HG03558 (cell line): ENCODE measurements around the gene PTPRM.
"Not testable (repeated sequence)": the region's sequence is repeated elsewhere in the genome, so short reads cannot be mapped to it uniquely, and the experiment has no call there.

Experiments
- ATAC-seq: cut with Tn5 transposase; IDR thresholded peaks from one replicate; pipeline ENCODE4 v1.9.1; 2021; ENCODE audit warnings: moderate number of reproducible peaks; ENCODE audit not compliant: unreplicated experiment; ENCODE audit errors: extremely low read depth

PTPRM gene

DNA sequence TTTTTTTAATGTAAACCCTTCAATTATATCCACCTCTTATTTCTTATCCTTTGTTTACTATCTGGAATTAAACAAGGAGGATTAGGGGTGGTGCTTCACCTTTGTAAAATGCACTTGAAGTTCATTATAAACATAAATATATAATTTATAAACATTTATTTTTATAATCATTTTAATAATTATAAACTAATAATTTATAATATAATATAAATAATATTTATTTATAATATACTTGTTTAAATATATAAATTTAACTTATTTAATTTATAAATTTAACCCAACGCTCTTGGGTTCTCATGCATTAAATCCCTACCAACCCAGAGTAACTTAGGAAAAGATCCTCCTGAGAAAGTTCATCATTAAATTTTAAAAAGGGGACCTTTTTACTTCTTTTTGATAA lies 452.5 kb downstream of the PTPRM start:
- ATAC-seq, result no peak

DNA sequence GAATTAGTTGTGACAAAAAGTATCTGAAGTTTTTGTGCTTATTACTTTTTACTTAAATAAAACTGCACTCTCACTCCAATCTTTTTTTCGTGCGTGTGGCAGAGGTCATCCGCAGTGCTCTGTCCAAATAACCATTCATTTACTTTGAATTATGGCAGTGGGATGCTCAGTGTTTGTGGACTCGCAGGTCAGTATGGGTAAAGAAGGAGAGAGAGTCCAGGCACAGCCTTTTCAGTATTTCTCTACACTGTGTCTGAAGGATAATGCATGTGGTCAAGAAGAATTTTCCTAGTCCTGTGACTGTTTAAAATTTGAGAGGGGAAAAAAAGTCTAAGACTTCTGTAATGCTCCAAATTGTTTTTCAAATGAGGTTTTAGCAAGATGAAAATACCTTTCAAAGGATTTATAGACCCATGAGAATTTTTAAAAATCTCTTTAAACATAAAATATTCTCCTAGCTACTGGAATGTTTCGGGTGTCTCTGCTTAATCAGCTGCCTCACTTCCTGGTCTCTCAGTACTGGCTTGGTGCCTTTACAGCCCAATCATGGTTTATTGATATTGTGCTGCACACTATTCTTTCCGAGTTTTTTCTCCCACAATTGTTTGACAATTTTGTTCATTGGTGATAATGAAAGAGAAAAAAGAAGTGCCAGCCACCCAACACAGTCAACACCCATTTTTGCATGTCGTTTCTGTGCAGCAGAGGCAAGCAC lies 453.2 kb downstream of the PTPRM start:
- ATAC-seq, result no peak

DNA sequence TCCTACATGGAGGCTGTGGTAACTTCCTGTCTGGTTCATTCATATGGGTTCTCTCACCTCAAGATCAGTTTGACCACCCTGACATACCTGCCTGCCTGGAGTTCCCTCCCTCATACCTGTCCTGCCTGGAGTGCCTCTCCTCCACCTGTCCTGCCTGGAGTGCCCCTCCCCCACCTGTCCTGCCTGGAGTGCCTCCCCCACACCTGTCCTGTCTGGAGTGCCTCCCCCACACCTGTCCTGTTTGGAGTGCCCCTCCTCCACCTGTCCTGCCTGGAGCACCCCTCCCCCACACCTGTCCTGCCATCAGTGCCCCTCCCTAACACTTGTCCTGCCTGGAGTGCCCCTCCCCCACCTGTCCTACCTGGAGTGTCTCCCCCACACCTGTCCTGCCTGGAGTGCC lies 461.9 kb downstream of the PTPRM start:
- no peak for ATAC-seq

DNA sequence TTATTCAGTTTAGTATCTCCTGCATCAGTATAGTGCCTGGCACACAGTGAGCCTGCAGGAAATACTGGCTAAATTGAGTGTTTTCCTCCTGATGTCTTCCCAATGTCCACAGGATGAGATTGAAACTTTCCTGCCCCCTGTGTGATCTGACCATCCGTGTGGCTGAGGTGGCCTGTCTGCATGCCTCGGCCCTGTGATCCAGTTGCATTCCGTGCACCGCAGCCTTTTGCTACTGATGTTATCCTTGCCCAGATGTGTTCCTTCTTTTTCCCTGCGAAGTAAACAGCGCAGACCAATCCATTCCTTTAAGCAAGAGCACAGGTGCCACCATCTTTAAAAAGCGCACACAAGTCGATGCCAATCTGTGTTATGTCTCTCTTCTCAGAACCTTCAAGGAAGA lies 462.6 kb downstream of the PTPRM start:
- no peak for ATAC-seq

DNA sequence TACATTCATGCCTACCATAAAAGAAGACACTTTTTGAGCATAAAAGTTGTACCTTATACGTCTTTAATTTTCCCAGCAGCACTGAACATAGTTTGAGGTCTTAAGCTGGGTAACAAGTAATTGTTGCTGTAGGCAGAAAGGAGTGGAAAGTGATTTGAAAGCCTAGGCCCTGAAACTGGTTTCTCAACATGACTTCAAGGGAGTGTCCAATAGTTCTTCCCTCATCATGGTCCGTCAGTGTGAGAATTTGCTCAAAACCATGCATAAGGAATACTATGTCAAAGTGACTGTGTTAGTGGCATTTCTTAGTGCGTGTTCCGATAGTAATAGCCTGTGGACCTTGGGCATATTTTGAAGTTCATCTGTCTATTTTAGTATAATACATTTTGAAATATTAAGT lies 463.1 kb downstream of the PTPRM start:
- no peak for ATAC-seq

DNA sequence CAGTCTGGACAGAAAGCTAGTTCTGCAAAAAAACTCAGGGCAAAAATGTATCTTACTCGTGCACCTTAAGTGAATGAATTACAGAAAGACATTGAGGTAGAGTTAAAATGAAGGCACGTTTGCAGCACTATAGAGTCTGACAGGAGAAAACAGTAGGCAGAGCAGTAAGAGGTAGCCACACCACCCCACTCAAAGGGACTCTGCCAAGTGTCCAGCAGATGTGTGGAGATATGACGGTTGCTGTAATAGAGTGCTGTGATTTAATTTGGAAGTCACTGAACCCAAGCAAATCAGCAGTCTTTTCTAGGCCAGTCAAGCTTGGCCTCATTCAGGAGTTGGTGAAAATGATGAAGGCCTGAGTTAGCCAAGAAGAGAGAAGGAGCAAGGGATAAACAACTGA lies 464.4 kb downstream of the PTPRM start:
- no peak for ATAC-seq

DNA sequence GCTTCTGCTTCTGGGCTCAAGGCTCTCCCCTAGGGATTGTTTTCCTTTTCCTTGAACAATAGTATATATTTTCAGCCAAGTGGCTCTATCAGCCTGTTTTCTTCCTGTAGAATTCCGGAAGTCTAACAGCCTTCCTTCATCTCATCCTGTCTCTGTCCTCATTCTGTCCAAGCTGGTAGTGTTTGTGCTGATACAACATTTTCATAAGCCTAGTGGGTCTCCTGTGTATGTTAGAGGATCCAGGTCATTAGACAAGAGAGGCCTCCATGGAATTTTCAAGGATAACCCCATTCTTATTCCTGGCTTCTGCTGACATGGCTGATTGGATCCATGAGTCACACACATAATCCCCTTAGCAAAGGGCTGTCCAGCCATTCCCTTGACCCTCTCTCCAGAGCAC lies 467.6 kb downstream of the PTPRM start:
- no peak for ATAC-seq

DNA sequence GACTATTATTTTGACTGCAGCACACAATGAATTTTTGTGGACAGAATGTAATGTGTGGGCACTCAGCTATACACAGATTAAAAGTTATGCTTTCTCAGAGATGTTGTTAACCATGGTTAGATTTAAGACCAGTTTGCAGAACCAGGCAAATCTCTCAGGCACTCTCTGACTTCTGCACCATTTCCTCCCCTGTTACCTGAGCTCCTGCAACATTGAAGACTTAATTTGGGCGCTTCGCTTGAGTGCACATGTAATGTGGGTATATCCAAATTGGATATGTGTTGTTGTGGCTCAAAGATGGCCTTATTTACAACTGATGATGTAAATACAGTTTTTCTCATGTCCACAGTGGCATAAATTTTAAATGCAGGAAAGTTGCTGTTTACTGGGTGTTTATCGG lies 469.4 kb downstream of the PTPRM start:
- no peak for ATAC-seq

DNA sequence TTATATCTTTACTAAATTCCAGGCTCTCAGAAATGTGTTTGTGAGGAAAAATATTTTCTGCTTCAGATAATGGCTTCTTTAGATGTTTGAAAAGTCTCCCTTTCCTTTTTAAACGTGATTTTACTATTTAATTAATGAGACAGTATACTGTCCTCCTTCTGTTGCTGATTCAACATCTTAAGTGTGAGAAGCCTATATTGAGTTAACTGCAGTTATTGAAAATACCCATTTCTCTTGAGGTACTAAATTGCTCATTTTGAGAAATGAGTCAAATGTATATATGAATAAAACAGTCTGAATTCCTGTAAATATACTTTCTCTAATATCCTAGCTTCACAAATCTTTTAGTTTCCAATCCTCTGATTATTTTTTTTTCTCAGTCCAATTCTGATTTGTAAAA lies 470.2 kb downstream of the PTPRM start:
- no peak for ATAC-seq

DNA sequence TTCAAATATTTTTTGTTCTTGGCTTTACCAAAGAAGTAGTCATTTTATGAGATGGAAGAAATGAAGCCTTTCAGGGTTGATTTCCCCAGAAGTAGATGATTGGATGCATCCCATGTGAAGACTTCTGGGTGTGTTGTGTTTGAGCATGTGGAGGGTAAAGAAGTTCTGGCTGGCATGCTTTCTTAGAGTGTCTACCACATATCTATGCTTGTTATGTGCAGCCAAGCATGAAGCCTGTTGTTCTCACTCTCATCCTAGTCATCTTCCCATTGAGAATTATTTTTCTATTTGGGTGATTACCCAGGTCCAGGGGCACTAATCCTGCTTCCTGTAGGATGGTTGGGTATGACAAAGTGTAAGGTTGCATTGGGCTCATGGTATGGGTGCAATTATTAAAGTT lies 472.9 kb downstream of the PTPRM start:
- no peak for ATAC-seq

DNA sequence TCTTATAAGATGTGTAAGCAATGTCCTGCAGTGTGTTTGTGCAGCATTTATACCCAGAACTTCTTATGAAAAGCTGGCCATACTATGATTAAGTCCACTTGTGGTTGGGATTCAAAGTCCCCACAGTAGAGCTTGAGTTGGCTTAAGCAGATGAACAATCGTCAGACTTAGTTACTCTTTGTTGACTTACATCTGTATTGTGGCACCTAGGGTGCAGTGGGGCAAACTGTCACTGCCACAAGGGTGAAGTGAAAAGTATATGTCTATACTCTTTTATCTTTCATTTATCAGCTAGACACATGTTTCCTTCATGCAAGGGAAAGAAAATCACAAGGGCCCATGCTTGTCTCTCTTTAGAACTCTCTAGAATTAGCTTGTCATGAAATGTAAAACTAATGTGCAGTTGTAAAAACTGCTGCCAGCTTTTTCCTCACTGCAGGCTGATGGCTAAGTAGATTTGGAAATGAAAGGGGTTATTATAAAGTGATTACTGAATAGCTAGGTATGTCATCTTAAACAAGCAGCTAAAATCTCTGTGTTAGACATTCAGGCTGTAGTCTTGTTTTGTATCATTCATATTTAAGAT lies 474.5 kb downstream of the PTPRM start:
- ATAC-seq, result no peak

DNA sequence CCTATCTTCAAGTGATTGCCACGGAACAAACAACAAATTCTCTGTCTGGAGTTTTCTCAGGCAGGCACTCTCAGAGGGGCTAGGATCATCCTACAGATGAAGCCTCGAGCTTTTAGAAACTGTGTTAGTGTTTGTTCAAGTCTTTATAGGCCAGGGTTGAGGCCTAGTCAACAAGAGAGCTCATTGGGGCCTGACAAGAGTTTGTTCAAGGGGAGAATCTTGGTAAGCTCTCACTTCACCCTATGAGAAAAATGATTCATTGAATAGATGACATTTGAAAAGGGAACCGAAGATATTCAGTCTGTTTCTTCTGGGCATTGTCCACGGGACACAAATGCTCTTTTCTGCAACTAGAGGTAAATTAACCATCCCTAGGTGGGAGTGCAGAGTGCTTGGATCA lies 476.9 kb downstream of the PTPRM start:
- no peak for ATAC-seq

DNA sequence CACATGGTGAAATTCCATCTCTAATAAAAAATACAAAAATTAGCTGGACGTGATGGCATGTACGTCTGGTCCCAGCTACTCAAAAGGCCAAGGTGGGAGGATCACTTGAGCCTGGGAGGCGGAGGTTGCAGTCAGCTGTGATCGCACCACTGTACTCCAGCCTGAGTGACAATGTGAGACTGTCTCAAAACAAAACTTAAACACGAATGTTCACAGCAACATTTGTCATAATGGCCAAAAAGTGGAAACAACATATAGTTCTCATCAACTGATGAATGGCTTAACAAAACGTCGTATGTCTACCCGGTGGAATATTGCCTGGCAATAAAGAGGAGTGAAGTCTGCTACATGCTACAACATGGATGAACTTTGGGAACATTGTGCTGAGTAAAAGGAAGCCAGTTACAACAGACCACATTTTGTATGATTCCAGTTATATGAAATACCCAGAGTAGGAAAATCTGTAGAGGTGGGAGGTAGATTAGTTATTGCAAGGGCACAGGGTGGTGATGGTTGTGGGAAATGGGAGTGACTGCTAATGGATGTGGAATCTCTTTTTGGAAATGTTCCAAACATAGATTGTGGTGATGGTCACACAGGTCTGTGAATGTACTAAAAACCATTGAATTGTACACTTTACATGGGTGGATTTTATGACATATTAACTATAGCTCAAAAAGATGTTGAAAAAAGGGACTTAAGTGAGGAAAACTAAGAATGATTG lies 478.2 kb downstream of the PTPRM start:
- no peak for ATAC-seq

DNA sequence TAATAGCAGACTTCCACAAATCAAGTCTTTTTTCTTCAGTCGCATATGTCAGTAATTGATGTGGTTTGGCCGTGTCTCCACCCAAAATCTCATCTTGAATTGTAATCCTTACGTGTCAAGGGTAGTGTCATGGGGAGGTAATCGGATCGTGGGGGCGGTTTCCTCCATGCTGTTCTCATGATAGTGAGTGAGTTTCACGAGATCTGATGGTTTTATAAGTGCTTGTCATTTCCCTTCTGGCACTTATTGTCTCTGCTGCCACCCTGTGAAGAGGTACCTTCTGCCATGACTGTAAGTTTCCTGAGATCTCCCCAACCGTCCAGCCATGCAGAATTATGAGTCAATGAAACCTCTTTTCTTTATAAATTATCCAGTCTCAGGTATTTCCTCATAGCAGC lies 478.8 kb downstream of the PTPRM start:
- no peak for ATAC-seq

DNA sequence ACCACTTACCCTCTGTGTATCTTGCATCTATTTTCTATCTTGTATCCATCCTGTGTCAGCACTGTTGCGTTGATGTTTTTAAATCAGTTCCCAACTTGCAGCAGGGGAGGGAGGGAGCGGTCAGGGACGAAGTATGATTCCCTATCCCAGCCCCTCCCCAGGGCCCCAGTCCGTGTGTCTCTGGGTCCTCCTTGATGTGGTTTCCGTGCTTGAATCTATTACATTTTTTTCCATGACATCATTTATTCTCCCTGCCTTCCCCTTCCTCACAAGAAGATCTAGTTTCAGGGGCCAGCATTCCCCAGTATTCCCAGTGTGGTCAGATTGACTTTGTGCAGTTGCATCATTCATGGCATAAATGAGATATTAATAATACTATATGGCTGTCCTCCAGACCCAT lies 479.3 kb downstream of the PTPRM start:
- ATAC-seq, result no peak

DNA sequence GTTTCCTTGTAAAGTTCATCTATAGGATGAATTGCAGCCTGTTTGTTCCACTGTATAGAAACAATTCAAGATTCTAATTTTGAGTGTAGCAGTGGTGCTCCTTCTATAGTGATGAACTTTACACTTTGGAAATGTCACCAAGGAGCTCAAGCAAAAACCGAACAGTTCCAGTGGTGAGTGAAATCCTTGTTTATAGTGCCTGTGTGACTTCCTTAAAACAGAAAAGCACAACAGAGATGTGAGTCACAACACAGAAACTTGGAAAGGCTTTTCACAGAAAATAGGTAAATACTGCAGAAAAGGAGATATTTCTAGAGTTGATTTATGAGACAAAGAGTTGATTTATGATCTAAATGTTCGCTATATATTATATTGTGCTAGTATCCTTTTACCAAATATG lies 482.0 kb downstream of the PTPRM start:
- no peak for ATAC-seq

DNA sequence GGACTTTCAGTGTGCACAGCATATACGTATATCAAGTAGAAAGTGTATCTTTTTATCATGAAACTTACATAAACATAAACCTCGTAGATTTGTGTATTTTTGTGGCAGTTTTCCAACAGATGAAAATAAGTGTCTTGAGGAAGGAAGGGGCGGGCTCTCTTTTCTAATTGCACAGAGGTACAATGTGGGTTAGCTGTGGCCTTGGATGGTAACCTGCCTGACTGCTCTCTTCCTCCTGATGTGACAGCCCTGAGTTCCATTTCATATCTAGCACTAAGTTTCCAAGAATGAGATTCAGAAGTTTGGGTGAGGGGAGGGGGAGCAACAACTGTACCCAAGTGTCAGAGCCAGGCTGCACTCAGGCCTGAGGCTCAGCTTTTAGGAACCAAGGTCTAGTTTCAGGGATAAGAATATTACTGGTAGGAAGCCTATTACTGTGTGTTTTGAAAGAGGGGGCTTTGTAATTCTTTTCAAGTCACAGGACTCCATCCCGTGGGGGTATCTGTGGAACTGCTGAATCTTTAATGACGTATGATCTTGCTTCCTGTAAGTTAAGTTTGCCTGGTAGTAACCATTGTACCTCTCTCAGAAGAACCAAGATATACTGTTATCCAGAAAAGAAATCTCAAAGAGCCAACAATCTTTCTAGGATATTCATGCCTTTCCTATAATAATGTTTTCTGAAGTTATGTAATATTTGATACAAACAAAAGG lies 483.7 kb downstream of the PTPRM start:
- ATAC-seq, result no peak

DNA sequence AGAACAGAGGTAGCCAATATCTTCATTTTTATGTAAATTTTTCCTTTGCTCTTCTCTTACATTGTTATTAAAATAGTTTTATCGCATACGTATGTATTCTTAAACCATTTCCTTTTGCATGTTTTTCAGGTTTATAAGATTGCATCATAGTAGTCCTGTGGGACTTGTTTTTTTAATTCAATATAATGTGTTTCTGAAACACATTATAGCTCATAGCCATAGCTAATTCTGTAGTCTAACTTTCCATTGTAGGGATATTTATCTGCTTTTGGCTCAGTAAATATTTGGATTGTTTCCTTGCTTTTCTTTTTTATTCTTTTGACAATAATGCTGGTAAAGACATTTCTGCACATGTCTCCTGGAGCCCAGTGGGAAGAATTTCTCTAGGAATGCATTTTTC lies 484.3 kb downstream of the PTPRM start:
- ATAC-seq, result no peak

DNA sequence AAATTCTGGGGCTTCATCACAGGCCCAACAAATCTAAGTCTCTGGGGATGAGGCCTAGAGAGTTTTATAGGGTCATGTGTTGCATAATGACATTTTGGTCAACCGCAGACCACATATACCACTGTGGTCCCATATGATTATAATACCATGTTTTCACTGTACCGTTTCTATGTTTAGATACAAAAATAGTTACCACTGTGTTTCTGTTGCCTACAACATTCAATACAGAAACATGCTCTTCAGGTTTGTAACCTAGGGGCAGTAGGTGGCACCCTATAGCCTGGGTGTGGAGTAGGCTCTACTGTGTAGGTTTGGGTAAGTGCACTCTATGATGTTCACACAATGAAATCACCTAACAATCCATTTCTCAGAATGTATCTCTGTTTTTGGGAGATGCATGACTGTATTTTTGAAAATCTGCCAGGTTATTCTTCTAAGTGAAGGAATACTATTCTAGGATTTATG lies 485.2 kb downstream of the PTPRM start:
- no peak for ATAC-seq

DNA sequence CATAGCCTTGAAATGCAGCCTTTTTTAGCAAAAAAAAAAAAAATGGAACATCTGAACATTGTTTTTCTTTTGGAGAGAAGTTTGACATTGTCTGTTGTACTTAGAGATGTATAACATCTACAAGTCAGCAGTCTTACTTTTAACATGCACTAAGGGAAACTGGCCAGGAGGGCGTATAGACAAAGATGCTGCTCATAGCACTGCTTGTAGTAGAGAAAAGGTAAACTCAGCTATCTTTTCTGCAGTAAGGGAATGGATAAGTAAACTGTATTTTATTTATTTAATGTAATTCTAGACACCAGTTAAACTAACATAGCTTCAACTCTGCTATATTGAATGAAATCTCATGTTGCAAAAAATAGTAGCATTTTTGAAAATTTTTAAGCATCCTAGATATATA lies 489.6 kb downstream of the PTPRM start:
- ATAC-seq, result no peak

DNA sequence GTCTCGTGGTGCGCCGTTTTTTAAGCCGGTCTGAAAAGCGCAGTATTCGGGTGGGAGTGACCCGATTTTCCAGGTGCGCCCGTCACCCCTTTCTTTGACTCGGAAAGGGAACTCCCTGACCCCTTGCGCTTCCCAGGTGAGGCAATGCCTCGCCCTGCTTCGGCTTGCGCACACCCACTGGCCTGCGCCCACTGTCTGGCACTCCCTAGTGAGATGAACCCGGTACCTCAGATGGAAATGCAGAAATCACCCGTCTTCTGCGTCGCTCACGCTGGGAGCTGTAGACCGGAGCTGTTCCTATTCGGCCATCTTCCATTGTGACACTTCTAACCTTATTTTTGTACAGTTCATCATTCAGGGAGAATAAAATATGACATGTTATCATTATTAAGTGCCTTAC lies 496.0 kb downstream of the PTPRM start:
- ATAC-seq, result not testable (repeated sequence)
